ENCODE results near the gene CSTPP1. TPM values are rescaled to one million over a fixed set of nuclear protein-coding genes. Genes with fewer than 3 reads are reported as not detected.
A peak's percentile ranks its signal among the peaks of the same experiment; 100 is the strongest.
"Not testable (repeated sequence)": the region's sequence is repeated elsewhere in the genome, so short reads cannot be mapped to it uniquely, and the experiment has no call there.

Gene CSTPP1
- total and polyA plus RNA-seq, 5 donors from 2014 or later = 15.1 to 18.3 (median 15.5) TPM

- no peaks in the 10 kb centered on the region for H3K27me3 Mint-ChIP-seq
- peaks cover 4% of the 10 kb centered on the region for H3K4me1 ChIP-seq (ENCODE audit: control insufficient read depth, insufficient read depth, low read length, poor library complexity, severe bottlenecking)
- H3K4me3 Mint-ChIP-seq = no peak overlapping the region
- H3K9me3 Mint-ChIP-seq = no peaks in the 10 kb centered on the region
- H3K27me3 ChIP-seq (ENCODE audit: control insufficient read depth, insufficient read depth, low read length) = no peaks in the 10 kb centered on the region
- H3K4me3 ChIP-seq (ENCODE audit: low read depth, low read length) = no peak overlapping the region
- H3K27ac Mint-ChIP-seq = no peak overlapping the region
- peaks cover 5 to 17% (median 12%) of the 10 kb centered on the region in 4 donors for H3K4me1 Mint-ChIP-seq
- peaks cover 15% of the 10 kb centered on the region for H3K36me3 Mint-ChIP-seq
- ATAC-seq (ENCODE audit: low read depth in 2 of 2) (no peak), DNase-seq (peak in 1 of 3 donors; percentile 25)
- H3K27ac ChIP-seq (ENCODE audit: insufficient read depth, low read length, poor library complexity, severe bottlenecking) = no peak overlapping the region
- H3K36me3 ChIP-seq (ENCODE audit: control insufficient read depth, insufficient read depth, low read length) = no peaks in the 10 kb centered on the region
- no peaks in the 10 kb centered on the region for H3K9me3 ChIP-seq (ENCODE audit: control insufficient read depth in 2 of 2, low read length in 2 of 2)
Observed at GRCh38 chr11:46948378-46949131, 12.0 kb downstream of the CSTPP1 start.

- no peak for ATAC-seq (ENCODE audit: low read depth in 2 of 2)
- Histone ChIP-seq H3K4me1 (ENCODE audit: control insufficient read depth, insufficient read depth, low read length, poor library complexity, severe bottlenecking) (peaks cover 4% of the 10 kb centered on the region), H3K27me3 (ENCODE audit: control insufficient read depth, insufficient read depth, low read length) (no peaks in the 10 kb centered on the region), H3K9me3 (ENCODE audit: control insufficient read depth in 2 of 2, low read length in 2 of 2) (no peaks in the 10 kb centered on the region), H3K4me3 (ENCODE audit: low read depth, low read length) (no peak overlapping the region), H3K27ac (ENCODE audit: insufficient read depth, low read length, poor library complexity, severe bottlenecking) (no peak overlapping the region), H3K36me3 (ENCODE audit: control insufficient read depth, insufficient read depth, low read length) (no peaks in the 10 kb centered on the region)
- Mint-ChIP-seq H3K9me3 (no peaks in the 10 kb centered on the region), H3K4me1 (peaks cover 5 to 17% (median 12%) of the 10 kb centered on the region in 4 donors), H3K4me3 (no peak overlapping the region), H3K36me3 (peaks cover 20% of the 10 kb centered on the region), H3K27me3 (no peaks in the 10 kb centered on the region), H3K27ac (no peak overlapping the region)
- no peak for DNase-seq
Observed at GRCh38 chr11:46949297-46949696, 12.7 kb downstream of the CSTPP1 start.

GRCh38 chr11:46951864-46952263 is 15.3 kb downstream of the CSTPP1 start:
- DNase-seq = peak in 1 of 3 donors; percentile 44
- H3K27ac Mint-ChIP-seq = peak overlapping the region in 1 of 3 donors; percentile 16

GRCh38 chr11:46952553-46952952 is 16.0 kb downstream of the CSTPP1 start:
- peak overlapping the region in 1 of 4 donors; percentile 8 for H3K4me3 Mint-ChIP-seq
- Histone ChIP-seq H3K9me3 (ENCODE audit: control insufficient read depth in 2 of 2, low read length in 2 of 2) (no peaks in the 10 kb centered on the region), H3K27me3 (ENCODE audit: control insufficient read depth, insufficient read depth, low read length) (no peaks in the 10 kb centered on the region), H3K4me3 (ENCODE audit: low read depth, low read length) (peak overlapping the region; percentile 27), H3K4me1 (ENCODE audit: control insufficient read depth, insufficient read depth, low read length, poor library complexity, severe bottlenecking) (peaks cover 4% of the 10 kb centered on the region), H3K27ac (ENCODE audit: insufficient read depth, low read length, poor library complexity, severe bottlenecking) (no peak overlapping the region), H3K36me3 (ENCODE audit: control insufficient read depth, insufficient read depth, low read length) (no peaks in the 10 kb centered on the region)
- ATAC-seq (ENCODE audit: low read depth in 2 of 2) = peak; percentile 57 to 68
- H3K4me1 Mint-ChIP-seq = peaks cover 5 to 17% (median 15%) of the 10 kb centered on the region in 4 donors
- no peaks in the 10 kb centered on the region for H3K9me3 Mint-ChIP-seq
- no peaks in the 10 kb centered on the region for H3K27me3 Mint-ChIP-seq
- H3K36me3 Mint-ChIP-seq = peaks cover 14% of the 10 kb centered on the region
- peak in 1 of 3 donors; percentile 72 for DNase-seq
- H3K27ac Mint-ChIP-seq = peak overlapping the region; percentile 48 to 91 (median 78)

More at GRCh38 chr11:46951864-46952263, 15.3 kb downstream of the CSTPP1 start:
- Mint-ChIP-seq H3K36me3 (peaks cover 14% of the 10 kb centered on the region), H3K4me3 (no peak overlapping the region), H3K9me3 (no peaks in the 10 kb centered on the region), H3K4me1 (peaks cover 5 to 17% (median 12%) of the 10 kb centered on the region in 4 donors), H3K27me3 (no peaks in the 10 kb centered on the region)
- H3K36me3 ChIP-seq (ENCODE audit: control insufficient read depth, insufficient read depth, low read length) = no peaks in the 10 kb centered on the region
- ATAC-seq (ENCODE audit: low read depth in 2 of 2) = no peak
- no peaks in the 10 kb centered on the region for H3K27me3 ChIP-seq (ENCODE audit: control insufficient read depth, insufficient read depth, low read length)
- no peak overlapping the region for H3K27ac ChIP-seq (ENCODE audit: insufficient read depth, low read length, poor library complexity, severe bottlenecking)
- peaks cover 4% of the 10 kb centered on the region for H3K4me1 ChIP-seq (ENCODE audit: control insufficient read depth, insufficient read depth, low read length, poor library complexity, severe bottlenecking)
- H3K9me3 ChIP-seq (ENCODE audit: control insufficient read depth in 2 of 2, low read length in 2 of 2) = no peaks in the 10 kb centered on the region
- H3K4me3 ChIP-seq (ENCODE audit: low read depth, low read length) = no peak overlapping the region

GRCh38 chr11:46953093-46953492 is 16.5 kb downstream of the CSTPP1 start:
- Mint-ChIP-seq H3K36me3 (peaks cover 14% of the 10 kb centered on the region), H3K4me3 (no peak overlapping the region), H3K27ac (peak overlapping the region; percentile 48 to 91 (median 78)), H3K4me1 (peaks cover 5 to 17% (median 16%) of the 10 kb centered on the region in 4 donors), H3K27me3 (no peaks in the 10 kb centered on the region), H3K9me3 (no peaks in the 10 kb centered on the region)
- no peak overlapping the region for H3K4me3 ChIP-seq (ENCODE audit: low read depth, low read length)
- H3K9me3 ChIP-seq (ENCODE audit: control insufficient read depth in 2 of 2, low read length in 2 of 2) = no peaks in the 10 kb centered on the region
- H3K36me3 ChIP-seq (ENCODE audit: control insufficient read depth, insufficient read depth, low read length) = no peaks in the 10 kb centered on the region
- ATAC-seq (ENCODE audit: low read depth in 2 of 2) (no peak), DNase-seq (no peak)
- peaks cover 4% of the 10 kb centered on the region for H3K4me1 ChIP-seq (ENCODE audit: control insufficient read depth, insufficient read depth, low read length, poor library complexity, severe bottlenecking)
- H3K27ac ChIP-seq (ENCODE audit: insufficient read depth, low read length, poor library complexity, severe bottlenecking) = no peak overlapping the region
- H3K27me3 ChIP-seq (ENCODE audit: control insufficient read depth, insufficient read depth, low read length) = no peaks in the 10 kb centered on the region

GRCh38 chr11:46958777-46959176 is 22.2 kb downstream of the CSTPP1 start:
- Histone ChIP-seq H3K4me3 (ENCODE audit: low read depth, low read length) (no peak overlapping the region), H3K4me1 (ENCODE audit: control insufficient read depth, insufficient read depth, low read length, poor library complexity, severe bottlenecking) (no peaks in the 10 kb centered on the region), H3K9me3 (ENCODE audit: control insufficient read depth in 2 of 2, low read length in 2 of 2) (peaks cover 0 to 2% of the 10 kb centered on the region in 2 experiments), H3K36me3 (ENCODE audit: control insufficient read depth, insufficient read depth, low read length) (peaks cover 5% of the 10 kb centered on the region), H3K27ac (ENCODE audit: insufficient read depth, low read length, poor library complexity, severe bottlenecking) (no peak overlapping the region), H3K27me3 (ENCODE audit: control insufficient read depth, insufficient read depth, low read length) (no peaks in the 10 kb centered on the region)
- Mint-ChIP-seq H3K4me3 (no peak overlapping the region), H3K27me3 (no peaks in the 10 kb centered on the region), H3K9me3 (peaks cover 0 to 7% (median 1%) of the 10 kb centered on the region in 7 donors), H3K4me1 (peaks cover 0 to 15% (median 3%) of the 10 kb centered on the region in 4 donors), H3K36me3 (peaks cover 18% of the 10 kb centered on the region), H3K27ac (no peak overlapping the region)
- DNase-seq (no peak), ATAC-seq (ENCODE audit: low read depth in 2 of 2) (no peak)

- Histone ChIP-seq H3K4me3 (ENCODE audit: low read depth, low read length) (no peak overlapping the region), H3K27ac (ENCODE audit: insufficient read depth, low read length, poor library complexity, severe bottlenecking) (no peak overlapping the region), H3K4me1 (ENCODE audit: control insufficient read depth, insufficient read depth, low read length, poor library complexity, severe bottlenecking) (no peaks in the 10 kb centered on the region), H3K36me3 (ENCODE audit: control insufficient read depth, insufficient read depth, low read length) (peaks cover 5% of the 10 kb centered on the region), H3K9me3 (ENCODE audit: control insufficient read depth in 2 of 2, low read length in 2 of 2) (peaks cover 0 to 2% of the 10 kb centered on the region in 2 experiments), H3K27me3 (ENCODE audit: control insufficient read depth, insufficient read depth, low read length) (no peaks in the 10 kb centered on the region)
- no peak for ATAC-seq (ENCODE audit: low read depth in 2 of 2)
- H3K36me3 Mint-ChIP-seq = peaks cover 23% of the 10 kb centered on the region
- no peak overlapping the region for H3K27ac Mint-ChIP-seq
- H3K27me3 Mint-ChIP-seq = no peaks in the 10 kb centered on the region
- peaks cover 0 to 7% (median 3%) of the 10 kb centered on the region in 7 donors for H3K9me3 Mint-ChIP-seq
- no peak overlapping the region for H3K4me3 Mint-ChIP-seq
- no peak for DNase-seq
- H3K4me1 Mint-ChIP-seq = peaks cover 0 to 15% (median 4%) of the 10 kb centered on the region in 4 donors
Observed at GRCh38 chr11:46961041-46961440, 24.5 kb downstream of the CSTPP1 start.

GRCh38 chr11:46961886-46962285 is 25.3 kb downstream of the CSTPP1 start:
- H3K9me3 ChIP-seq (ENCODE audit: control insufficient read depth in 2 of 2, low read length in 2 of 2); H3K27ac Mint-ChIP-seq; H3K4me3 Mint-ChIP-seq; H3K4me1 ChIP-seq (ENCODE audit: control insufficient read depth, insufficient read depth, low read length, poor library complexity, severe bottlenecking); H3K27me3 ChIP-seq (ENCODE audit: control insufficient read depth, insufficient read depth, low read length); H3K27me3 Mint-ChIP-seq; H3K9me3 Mint-ChIP-seq; ATAC-seq (ENCODE audit: low read depth in 2 of 2); H3K27ac ChIP-seq (ENCODE audit: insufficient read depth, low read length, poor library complexity, severe bottlenecking); H3K4me3 ChIP-seq (ENCODE audit: low read depth, low read length); H3K36me3 ChIP-seq (ENCODE audit: control insufficient read depth, insufficient read depth, low read length); DNase-seq: not testable (repeated sequence)
- Mint-ChIP-seq H3K36me3 (peaks cover 26% of the 10 kb centered on the region), H3K4me1 (peaks cover 0 to 14% (median 4%) of the 10 kb centered on the region in 4 donors)
